SH-SY5Y (cell line): ENCODE results near the gene ACSS3.

Experiments used
- GATA2 ChIP-seq: IDR thresholded peaks from 2 replicates; pipeline ENCODE4 v1.6.1; 2011; ENCODE audit warnings: mild to moderate bottlenecking, low read depth, low read length
- GATA3 ChIP-seq: IDR thresholded peaks from 2 replicates; pipeline ENCODE4 v1.6.1; 2011; ENCODE audit warnings: low read depth, mild to moderate bottlenecking, low read length, moderate library complexity

DNA sequence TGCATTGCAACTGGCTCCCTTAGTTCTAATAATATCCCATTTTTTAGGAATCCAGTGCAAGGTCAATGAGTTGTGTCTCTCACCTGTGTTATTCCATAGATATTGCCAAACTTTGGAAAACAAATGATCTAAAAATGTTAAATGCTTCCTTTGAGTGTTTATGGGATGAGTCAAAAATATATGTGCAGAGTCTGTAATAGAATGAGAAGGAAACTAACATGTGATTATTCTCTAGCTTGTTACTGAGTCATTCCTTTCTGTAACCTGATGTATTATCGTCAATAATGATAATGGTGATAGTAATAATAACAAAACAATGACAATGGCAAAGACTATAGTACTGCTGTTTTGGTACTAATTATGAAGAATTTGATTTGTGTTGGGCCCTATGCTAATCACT is 11.5 kb downstream of the ACSS3 start:
- TF ChIP-seq GATA2: no peak
- no peak for TF ChIP-seq GATA3
